Sigmoid colon (tissue), 7 donors: ENCODE results near the gene RALGAPB. TPM values are rescaled to one million over a fixed set of nuclear protein-coding genes. Genes with fewer than 3 reads are reported as not detected.

Source experiments
- DNase-seq: peaks from one replicate; pipeline ENCODE4 v3.0.0-alpha.2; 2019
- H3K27ac ChIP-seq, 4 donors: fragments of 200-600 bp; sonication (generic); one replicate each; pipeline ENCODE4 v1.5.1; 2016 to 2019; ENCODE audit warnings: mild to moderate bottlenecking in 1 of 4
- H3K27me3 ChIP-seq, 3 donors: fragments of 200-600 bp; sonication (generic); one replicate each; pipeline ENCODE4 v1.5.1; 2019; ENCODE audit warnings: mild to moderate bottlenecking in 1 of 3
- H3K36me3 ChIP-seq, 4 donors: fragments of 200-600 bp; sonication (generic); one replicate each; pipeline ENCODE4 v1.5.1; 2016 to 2019
- H3K4me1 ChIP-seq, 4 donors: fragments of 200-600 bp; sonication (generic); one replicate each; pipeline ENCODE4 v1.5.1; 2017 to 2019
- H3K4me3 ChIP-seq, 4 donors: fragments of 200-600 bp; sonication (generic); one replicate each; pipeline ENCODE4 v1.5.1; 2017 to 2019; ENCODE audit warnings: mild to moderate bottlenecking in 2 of 4, moderate library complexity in 1 of 4
- H3K9me3 ChIP-seq, 4 donors: fragments of 200-600 bp in 3 of 4; sonication (generic) in 3 of 4; one replicate each; pipeline versions ENCODE4 v1.5.1 to v1.6.1; 2013 to 2019
- CTCF ChIP-seq, 4 experiments: fragments of 450-650 bp in 3 of 4; fragments of 200-600 bp in 1 of 4; IDR thresholded peaks; one replicate each; pipeline ENCODE4 v1.5.1; 2016 to 2019; ENCODE audit warnings: antibody characterized with exemption in 4 of 4, mild to moderate bottlenecking in 3 of 4, moderate library complexity in 2 of 4
- EP300 ChIP-seq, 4 donors: sonication (generic); formaldehyde crosslinking; IDR thresholded peaks; one replicate each; pipeline ENCODE4 v1.6.1; 2017; ENCODE audit warnings: antibody characterized with exemption in 4 of 4
- POLR2A ChIP-seq, 2 donors: fragments of 450-650 bp; IDR thresholded peaks; one replicate each; pipeline ENCODE4 v1.6.1; 2016; ENCODE audit warnings: antibody characterized with exemption in 2 of 2, mild to moderate bottlenecking in 2 of 2, moderate library complexity in 2 of 2
- POLR2AphosphoS5 ChIP-seq, 4 donors: sonication (generic); formaldehyde crosslinking; IDR thresholded peaks; one replicate each; pipeline ENCODE4 v1.6.1; 2017; ENCODE audit warnings: antibody characterized with exemption in 4 of 4
- WGBS, 2 donors: extraction: QIAGEN DNeasy Blood & Tissue Kit; methylation state at CpG; one replicate each; pipeline ENCODE4 v1.1.7; 2013; 5-methylcytosine and 5-hydroxymethylcytosine counted together
- intact Hi-C: fragments of 100-400 bp; cut with DNase I; formaldehyde crosslinking; loops from one replicate; pipeline ENCODE4 v1.15.1; 2023
- polyA plus RNA-seq, 3 donors: library from polyadenylated mRNA; stranded (reverse); fragments of 200-250 nt; gene quantifications; one replicate each; pipeline ENCODE4 v1.2.3, GENCODE V29; 2013
- total RNA-seq, 4 donors: library from RNA; depleted of rRNA; stranded (reverse); fragments of >200 nt; gene quantifications; one replicate each; pipeline ENCODE4 v1.1.0, GENCODE V29; 2016
- donor health status: healthy with polysubstance abuse.
- donor health status: Bipolar disorder and iron deficiency.
- donor health status: healthy.

Gene RALGAPB
- total RNA-seq (10 to 100 TPM; 29.3 to 37.9 (median 31.5) TPM), polyA plus RNA-seq (10 to 100 TPM in 1 of 3 donors, 1 to 10 TPM in 2; 7.2 to 14.7 (median 7.9) TPM)

DNA sequence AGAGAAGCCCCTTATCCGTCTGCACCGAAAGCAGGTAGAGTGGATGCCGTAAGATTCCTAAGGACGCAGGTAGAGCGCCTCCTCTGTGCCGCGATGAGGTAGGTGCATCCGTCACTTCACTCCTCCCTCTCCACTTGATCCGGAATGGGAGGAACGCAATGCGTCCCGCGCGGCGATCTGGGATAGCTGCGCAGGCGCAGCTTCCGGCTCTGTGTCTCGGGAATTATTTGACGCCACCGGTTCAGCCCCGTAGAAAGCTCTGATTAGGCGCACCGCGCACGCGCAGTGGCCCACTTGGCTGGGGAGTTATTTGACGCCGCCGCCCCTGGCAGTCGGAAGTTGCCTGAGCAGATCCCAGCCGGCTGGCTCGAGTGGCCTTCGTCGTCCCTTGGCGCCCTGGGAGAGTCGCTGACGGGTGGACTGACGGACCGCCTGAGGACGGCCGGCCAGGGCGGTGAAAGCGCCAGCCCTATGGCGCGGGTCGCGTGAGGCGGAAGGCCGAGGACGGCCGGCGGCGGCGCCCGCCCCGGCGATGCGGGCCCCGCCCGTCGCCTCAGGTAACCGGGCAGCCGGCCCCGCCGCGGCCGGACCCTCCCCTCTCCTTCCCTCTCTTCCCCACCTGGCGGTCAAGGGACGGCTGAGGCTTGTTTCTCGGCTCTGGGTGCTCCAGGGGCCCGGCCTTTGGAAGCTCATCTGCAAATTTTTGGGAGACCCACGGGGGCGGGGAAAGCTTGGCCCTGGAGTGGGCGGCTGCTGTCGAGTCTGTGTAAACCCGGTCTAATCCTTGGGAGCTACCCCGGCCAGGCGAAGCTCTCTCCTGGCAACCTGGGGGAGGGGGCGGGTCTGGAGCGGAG lies at the start of gene RALGAPB:
Gene RALGAPB, plus strand, starts transcription at position 331 of the 854 bp plus-strand sequence. CDS start 15,590 bp downstream, outside the sequence.
- no peaks in the 10 kb centered on the region for H3K9me3 ChIP-seq
- peak within 1 kb of the TSS; percentile 68 to 87 (median 76) for H3K4me3 ChIP-seq
- intact Hi-C loops, result loop anchor here (5.0 kb wide), 1 partner anchor 35 kb away; the partner anchor contains the start of gene SNHG17
- H3K36me3 ChIP-seq, result no peaks in the 10 kb centered on the region
- peaks cover 0 to 27% (median 21%) of the 10 kb centered on the region in 4 donors for H3K4me1 ChIP-seq
- peak within 1 kb of the TSS; percentile 83 to 92 (median 92) for H3K27ac ChIP-seq
- TF ChIP-seq EP300 (IDR thresholded peaks at IDR 0.05), result no peak
- peak in 1 of 4 experiments; percentile 21 for TF ChIP-seq CTCF (IDR thresholded peaks at IDR 0.05)
- TF ChIP-seq POLR2AphosphoS5 (IDR thresholded peaks at IDR 0.05), result peak; percentile 28 to 82 (median 71)
- peak; percentile 99 for DNase-seq
- 0% methylated on average over 81 of the region's 81 CpGs for whole genome bisulfite sequencing, 2 donors
- no peaks in the 10 kb centered on the region for H3K27me3 ChIP-seq

GRCh38 chr20:38423541-38423940 lies 49.1 kb upstream of the RALGAPB start:
- intact Hi-C loops, result no loop called here
- Histone ChIP-seq H3K36me3 (peaks cover 21 to 98% (median 79%) of the 10 kb centered on the region in 4 donors), H3K27me3 (no peaks in the 10 kb centered on the region)

GRCh38 chr20:38424401-38424800 lies 48.2 kb upstream of the RALGAPB start:
- intact Hi-C loops, result no loop called here

More at GRCh38 chr20:38423541-38423940, 49.1 kb upstream of the RALGAPB start:
- WGBS, 2 donors, result 55 to 77% methylated on average over 4 of the region's 4 CpGs
- Histone ChIP-seq H3K27ac (no peak overlapping the region), H3K4me1 (no peaks in the 10 kb centered on the region), H3K4me3 (no peak overlapping the region), H3K9me3 (no peaks in the 10 kb centered on the region)
- DNase-seq, result no peak
- TF ChIP-seq CTCF (IDR thresholded peaks at IDR 0.05) (no peak), POLR2AphosphoS5 (IDR thresholded peaks at IDR 0.05) (no peak), POLR2A (IDR thresholded peaks at IDR 0.05) (no peak), EP300 (IDR thresholded peaks at IDR 0.05) (no peak)

More at GRCh38 chr20:38424401-38424800, 48.2 kb upstream of the RALGAPB start:
- no peaks in the 10 kb centered on the region for H3K4me1 ChIP-seq
- no peak overlapping the region for H3K27ac ChIP-seq
- no peak overlapping the region for H3K4me3 ChIP-seq
- H3K9me3 ChIP-seq, result no peaks in the 10 kb centered on the region
- DNase-seq, result no peak
- peaks cover 21 to 98% (median 84%) of the 10 kb centered on the region in 4 donors for H3K36me3 ChIP-seq
- no peaks in the 10 kb centered on the region for H3K27me3 ChIP-seq
- TF ChIP-seq CTCF (IDR thresholded peaks at IDR 0.05) (no peak), POLR2AphosphoS5 (IDR thresholded peaks at IDR 0.05) (no peak), EP300 (IDR thresholded peaks at IDR 0.05) (no peak), POLR2A (IDR thresholded peaks at IDR 0.05) (no peak)
- 91 to 96% methylated on average over 1 of the region's 1 CpG for WGBS, 2 donors
